GM18517 (cell line): ENCODE results near the gene GSTA3.
"Not testable (repeated sequence)": the region's sequence is repeated elsewhere in the genome, so short reads cannot be mapped to it uniquely, and the experiment has no call there.

Experiments
- ATAC-seq: cut with Tn5 transposase; IDR thresholded peaks from one replicate; pipeline ENCODE4 v1.9.1; 2021; ENCODE audit warnings: mild to moderate bottlenecking, moderate library complexity; ENCODE audit not compliant: unreplicated experiment

Gene GSTA3

DNA sequence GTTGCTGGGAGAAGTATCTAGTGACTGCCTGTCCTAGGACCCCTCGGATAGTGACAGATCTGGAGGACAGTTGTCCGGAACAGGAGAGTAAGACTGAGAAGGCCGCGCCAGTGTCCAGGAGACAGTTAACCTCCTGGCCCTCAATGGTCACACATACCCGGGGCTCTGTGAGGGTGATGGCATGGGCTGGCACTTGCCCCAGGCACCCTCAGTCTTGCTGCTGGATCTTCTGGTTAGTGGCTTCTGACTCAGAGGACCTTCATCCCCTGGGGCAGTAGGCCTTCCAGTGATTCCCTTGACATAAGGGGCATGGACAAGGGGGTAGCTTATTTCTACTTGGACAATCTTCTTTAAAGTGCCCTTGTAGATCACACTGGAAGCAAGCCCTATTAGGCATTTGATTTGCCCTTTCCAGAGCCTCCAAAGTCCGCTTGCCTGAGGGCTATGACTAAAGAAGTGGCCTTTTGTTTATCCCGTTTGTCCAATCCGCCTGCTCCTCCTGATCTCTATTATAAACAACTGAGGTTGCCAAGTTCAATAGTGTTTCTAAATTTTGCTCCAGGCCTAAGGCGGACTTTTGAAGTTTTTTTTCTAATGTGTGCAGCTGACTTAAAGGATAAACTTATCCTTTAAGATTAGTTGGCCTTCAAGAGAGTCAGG is 8.7 kb upstream of the GSTA3 start:
- not testable (repeated sequence) for ATAC-seq

DNA sequence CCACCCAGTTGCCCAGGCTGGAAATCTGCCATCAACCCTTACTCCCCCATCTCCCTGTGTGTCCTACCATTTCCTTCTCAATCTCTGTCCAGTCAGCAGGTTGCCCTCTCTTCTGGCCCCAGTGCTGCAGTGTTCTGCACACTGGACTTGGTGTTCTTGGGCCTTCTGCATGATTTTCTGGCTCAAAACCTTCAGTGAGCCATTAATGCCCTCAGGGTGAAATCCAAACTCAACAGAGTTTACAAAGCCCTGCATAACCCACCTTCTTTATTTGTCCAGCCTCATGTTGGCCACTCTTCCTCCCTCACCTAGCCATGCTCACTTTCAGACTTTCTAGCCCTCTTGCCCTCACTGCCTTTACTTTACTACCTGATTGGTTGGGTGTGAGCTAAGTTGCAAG is 5.0 kb upstream of the GSTA3 start:
- no peak for ATAC-seq

DNA sequence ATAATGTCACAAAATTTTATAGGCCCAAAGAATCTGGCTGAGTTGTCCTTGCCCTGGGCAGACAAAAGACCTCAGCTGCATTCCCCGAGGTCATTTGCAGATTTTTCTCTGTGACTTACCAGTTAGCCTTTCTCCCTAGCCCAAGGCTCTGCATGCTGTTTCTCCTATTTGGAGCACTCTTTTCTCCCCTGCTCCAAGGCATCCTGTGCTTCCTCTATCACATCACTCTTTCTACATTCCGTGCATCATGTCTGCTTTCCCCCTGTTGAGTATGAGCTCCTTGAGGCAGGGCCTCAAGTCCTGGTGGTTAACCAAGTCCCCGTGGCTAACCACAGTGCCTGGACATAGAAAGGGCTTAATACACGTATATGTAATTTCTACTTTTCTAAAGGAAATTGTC is 593 bp upstream of the GSTA3 start:
- ATAC-seq, result no peak

DNA sequence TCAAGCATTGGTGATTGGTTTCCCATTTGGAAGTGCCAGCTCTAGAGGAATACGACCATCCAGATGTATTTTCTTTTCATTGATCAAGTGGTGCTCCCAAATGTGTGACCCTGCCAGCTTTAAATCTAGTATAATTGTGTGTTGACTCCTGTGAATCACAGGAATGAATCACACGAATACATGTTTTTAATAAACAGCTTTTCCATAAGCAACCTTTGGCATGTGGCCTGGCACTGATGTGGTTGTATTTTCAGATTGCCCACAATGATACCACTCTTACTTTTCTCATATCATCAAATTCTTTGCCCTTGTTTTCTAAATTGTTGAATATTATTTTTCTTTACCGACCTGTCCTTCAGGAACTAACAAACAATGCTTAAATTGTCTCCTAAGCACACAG is 367 bp downstream of the GSTA3 start:
- ATAC-seq, result no peak

DNA sequence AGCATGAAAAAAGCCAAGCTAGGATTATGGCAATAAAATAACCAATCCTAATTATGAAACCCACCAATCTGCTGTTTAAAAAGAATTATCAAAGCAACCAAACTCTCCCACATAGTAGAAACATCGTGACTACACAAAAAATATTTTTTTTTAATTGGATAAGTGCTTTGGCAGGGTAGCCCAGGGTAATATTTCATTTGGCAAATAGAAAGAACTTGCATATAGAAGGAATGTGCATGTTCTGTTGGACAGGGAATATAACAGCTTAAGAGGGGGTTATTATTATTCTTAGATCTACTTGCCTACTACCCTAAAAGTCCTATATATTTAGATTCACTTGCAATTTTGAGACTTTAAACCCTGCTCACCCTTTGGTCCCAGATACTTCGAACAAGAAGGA is 972 bp downstream of the GSTA3 start:
- ATAC-seq, result no peak

DNA sequence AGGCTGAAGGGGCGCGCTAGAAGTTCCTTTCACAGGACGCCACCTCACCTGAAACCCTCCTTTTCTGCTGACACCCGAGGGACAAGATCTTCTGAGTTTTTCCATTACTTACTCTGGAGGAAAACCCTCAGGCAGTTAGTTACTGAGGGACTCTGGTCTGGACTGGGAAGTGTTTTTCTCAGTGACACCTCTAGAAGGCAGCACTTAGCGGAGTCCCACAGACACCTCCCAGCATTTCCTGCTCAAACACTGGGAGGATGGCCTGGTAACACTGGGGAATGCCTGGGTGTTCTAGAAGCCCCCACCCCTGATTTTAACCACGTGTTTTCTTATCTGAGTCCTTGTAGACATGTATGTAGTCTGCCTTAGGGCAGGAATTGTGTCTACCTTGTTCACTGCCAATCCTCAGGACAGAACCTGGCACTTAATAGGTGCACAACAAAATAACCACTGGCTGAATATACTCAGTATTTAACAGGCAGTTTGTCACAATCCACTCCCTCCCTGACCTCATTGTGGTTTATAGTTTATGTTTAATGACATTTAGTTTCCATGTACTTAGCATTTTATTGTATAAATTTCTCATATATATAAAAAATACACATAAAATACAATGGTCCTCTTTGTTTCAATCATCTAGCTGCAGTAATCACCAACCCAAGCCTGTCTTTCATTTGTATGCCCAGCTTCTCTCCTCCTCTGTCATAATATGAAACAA is 4.8 kb downstream of the GSTA3 start:
- no peak for ATAC-seq

DNA sequence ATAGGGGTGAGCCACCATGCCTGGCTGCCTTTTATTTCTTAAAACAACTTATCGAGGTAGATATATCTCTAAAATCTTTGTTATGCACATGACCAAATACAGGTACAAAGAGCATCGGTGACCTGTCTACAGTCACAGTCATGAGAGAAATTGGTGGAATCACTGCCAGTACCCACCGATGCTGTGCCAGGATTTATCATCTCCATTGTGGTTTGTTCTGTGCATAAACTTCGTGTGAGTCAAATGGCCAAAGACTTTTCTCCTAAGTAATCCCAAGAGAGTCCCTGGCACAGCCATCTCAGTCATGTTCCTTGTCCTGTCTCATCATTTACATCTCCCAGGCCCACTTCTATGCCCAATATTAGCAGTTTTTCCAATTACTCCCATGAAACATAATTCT is 9.0 kb downstream of the GSTA3 start:
- ATAC-seq, result no peak

DNA sequence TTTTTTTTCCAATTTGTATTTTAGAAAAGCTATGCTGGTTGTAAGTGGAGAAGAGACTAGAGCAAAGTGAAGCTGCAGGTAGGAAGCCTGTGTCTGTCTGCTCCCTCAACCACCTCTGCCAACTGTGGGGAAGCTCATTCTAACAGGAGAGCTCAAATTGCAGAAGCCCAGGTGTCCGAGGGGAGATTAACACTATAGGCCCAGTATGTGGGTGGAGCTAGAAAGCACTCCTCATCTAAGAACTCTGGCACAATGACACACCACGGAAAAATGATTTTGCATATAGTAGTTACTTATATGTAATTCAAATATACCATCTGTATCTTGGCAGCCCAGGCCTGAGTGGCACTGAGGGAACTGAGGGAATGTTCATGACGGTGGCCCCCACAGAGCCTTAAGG is 13.7 kb downstream of the GSTA3 start:
- ATAC-seq, result not testable (repeated sequence)

DNA sequence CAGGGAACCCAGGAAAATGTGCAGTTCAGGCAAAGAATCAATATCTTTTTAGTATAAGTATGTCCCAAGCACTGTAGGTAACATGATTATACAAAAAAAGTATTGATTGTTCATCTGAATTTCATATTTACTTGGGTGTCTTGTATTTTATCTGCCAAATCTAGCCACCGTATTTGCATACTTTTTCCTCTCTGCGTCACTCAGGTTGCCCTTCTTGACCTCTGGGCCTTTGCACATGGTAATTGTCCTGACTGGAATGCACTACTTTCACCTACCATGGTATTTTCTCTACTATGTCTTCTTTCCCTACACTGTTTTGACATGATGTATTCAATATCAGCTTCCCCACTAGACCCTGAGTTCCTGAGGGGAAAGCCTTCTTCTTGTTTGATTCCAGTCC is 15.2 kb downstream of the GSTA3 start:
- ATAC-seq, result no peak

DNA sequence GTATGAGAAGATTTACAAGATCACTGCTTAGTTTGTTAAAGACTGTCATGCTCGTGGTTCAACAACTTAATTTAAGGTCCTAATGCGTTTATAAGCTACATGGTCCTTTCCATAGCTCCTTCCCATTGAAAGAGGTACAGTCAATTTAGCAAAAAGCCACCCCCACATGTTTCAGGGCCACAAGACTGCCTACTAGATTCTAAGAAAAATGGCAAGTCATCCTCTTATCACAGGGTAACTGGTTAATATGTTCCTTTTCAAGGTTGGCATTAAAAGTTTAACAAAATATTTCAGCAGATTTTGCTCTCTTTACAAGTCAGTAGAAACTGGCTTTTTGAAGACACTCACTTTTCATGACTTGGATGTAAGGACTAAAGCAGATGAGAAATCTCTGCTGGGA is 15.7 kb downstream of the GSTA3 start:
- no peak for ATAC-seq

DNA sequence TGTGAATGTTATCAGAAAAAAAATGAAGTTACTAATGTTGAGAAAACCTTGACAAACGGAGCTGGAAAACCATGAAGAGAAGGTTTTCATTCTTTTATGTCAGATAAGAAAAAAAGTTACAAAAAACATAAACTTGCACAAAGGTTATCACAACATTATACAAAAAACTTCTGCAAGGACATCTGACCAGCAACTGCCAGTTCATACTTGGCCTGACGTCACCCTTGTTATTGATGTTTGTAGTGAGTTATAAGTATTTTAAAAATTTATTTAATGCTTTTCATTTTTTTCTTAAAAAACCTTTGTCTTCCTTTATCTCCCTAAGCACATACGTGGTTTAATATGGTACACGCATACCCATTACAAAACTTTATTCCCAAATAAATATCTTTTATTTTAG is 16.3 kb downstream of the GSTA3 start:
- no peak for ATAC-seq

DNA sequence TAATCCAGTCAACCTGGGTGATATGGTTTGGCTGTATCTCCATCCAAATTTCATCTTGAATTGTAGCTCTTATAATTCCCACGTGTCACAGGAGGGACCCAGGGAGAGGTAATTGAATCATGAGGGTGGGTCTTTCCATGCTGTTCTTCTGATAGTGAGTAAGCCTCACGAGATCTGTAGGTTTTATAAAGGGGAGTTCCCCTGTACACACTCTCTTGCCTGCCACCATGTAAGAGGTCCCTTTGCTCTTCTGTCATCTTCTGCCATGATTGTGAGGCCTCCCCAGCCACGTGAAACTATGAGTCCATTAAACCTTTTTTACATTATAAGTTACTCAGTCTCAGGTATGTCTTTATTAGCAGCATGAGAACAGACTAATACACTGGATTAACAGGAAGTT is 19.5 kb downstream of the GSTA3 start:
- ATAC-seq, result no peak

DNA sequence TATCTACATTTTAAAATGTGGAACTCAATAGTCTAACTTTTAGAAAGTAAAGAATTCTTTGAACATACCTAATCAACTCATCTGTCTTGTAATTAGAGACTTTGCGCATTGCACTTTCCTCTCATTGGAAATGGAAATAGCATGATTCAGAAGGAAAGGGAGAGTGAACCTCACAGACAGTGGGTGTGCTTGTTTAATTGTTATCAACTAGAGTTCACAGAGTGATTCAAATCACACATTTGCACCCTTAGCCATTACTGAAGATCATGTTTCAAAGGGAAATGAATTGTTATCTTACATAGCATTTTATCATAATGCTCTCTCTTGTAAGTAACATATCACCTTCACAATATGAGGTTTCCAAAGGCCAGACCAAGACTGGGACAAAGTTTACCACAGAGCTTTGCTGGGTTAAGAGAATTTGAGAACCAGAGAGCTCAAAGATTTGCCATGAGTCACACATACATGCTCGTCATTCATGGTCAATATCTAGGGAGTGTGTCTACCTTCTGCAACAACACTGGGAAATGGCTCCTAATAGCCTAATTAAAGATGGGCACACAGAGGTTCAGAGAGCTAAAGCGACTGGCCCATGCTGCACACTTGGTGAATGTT is 21.5 kb downstream of the GSTA3 start:
- ATAC-seq, result no peak

DNA sequence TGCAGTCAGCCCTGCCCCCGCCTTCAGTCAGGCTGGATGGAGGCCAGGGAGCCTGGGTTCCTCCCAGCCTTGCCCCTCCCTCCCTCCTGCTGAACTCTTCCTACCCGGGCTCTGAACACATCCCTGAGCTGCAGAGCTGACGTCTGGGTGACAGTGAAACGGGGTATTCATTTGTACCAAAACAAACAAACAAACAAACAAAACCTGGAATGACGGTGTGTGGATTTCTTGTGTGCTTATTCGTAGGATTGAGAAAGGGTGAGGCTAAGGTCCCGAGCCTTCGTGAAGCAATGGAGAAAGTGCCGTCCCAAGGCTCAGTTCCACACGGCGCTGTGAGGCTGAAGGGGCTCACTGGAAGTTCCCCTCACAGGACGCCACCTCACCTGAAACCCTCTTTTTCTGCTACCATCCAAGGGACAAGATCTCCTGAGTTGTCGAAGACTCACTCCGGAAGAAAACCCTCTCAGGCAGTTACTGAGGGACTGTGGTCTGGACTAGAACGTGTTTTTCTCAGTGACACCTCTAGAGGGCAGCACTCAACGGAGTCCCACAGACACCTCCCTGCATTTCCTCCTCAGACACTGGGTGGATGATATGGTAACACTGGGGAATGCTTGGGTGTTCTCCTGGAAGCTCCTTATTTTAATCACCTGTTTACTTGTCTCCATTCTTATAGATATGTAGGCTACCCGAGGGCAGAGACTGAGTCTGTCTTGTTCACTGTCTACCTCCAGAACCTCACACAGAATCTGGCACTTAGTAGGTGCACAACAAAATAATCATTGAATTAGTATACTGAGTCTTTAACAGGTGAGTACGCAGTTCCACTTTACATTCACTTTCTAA is 27.3 kb downstream of the GSTA3 start:
- peak; percentile 98 for ATAC-seq

DNA sequence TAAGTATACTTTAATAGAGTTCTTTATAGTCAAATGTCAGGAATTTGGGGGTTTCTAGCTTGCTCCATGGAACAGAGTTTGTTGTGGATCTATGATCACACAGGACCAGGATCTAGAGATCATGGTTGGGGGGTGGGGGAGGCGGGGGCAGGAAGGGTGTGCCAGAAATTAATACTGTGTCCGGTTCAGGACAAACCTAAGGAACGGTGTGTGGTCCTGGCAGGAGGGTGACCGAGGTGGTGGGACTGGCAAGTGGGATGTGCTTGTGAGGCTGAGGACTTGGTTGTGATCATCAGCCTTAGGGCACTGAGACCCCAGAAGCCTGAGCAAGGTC is 27.9 kb downstream of the GSTA3 start:
- ATAC-seq, result no peak

DNA sequence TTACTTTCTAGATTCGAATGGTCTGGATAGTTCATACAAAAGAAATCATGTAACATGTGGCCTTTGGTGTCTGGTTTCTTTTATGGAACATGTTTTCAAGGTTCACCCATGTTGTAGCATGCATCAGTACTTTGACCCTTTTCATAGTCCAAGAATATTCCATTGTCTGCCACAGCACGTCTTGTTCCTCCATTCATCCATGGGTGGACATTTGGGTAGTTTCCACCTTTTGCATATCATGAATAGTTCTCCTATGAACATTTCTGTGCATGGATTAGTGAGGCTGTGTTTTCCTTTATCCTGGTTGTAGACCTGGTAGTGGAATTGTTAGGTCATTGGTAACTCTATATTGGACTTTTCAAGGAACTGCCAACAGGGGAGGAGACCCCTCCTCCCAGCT is 31.7 kb downstream of the GSTA3 start:
- no peak for ATAC-seq

DNA sequence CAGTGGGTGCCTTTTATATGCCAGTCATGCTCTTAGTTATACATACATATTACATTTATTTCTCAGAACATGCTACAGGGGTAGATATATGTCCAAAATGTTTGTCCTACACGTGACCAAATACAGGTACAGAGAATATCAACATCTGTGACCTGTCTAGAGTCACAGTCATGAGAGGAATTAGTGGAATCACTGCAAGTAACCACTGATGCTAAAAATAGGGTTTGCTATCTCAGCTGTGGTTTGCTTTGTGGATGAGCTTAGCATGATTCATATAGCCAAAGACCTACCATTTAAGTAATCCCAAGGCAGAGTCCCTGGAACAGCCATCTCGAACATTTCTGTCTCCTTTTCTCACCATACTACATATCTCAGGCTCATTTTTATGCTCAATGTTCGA is 32.3 kb downstream of the GSTA3 start:
- no peak for ATAC-seq

DNA sequence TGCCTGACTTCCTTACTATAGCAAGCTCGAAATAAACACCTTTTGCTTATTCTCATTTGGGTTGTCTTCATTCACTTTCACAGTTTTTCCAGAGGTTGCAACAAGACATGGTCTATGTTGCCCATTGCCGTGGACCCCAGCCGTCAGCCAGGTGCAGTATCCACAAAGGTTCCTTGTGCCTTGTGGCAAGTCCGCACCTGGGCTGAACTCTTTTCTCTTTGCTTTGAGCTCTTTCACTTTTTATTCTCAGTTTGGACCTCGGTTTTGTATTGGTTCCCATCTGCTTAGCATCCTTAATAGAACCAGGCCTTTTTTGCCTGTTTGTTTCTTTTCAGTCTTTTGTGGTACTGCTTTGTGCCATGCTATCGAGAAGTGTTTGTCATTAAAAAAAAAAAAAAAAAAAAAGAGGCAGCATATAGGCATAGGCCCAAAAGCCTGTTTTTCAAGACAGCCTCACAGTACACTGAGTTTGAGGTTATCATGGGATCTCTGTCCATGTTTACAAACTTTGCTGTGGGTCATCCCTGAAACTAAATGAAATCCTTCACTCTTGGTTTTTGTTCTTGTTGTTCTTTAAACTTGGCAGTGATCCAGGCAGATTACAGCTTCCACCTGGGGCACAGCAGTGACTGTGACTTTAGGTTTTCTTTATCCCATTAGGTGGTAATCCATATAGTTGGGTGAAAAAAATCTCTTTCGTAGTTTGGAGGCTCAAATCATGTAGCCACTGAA is 33.3 kb downstream of the GSTA3 start:
- no peak for ATAC-seq

DNA sequence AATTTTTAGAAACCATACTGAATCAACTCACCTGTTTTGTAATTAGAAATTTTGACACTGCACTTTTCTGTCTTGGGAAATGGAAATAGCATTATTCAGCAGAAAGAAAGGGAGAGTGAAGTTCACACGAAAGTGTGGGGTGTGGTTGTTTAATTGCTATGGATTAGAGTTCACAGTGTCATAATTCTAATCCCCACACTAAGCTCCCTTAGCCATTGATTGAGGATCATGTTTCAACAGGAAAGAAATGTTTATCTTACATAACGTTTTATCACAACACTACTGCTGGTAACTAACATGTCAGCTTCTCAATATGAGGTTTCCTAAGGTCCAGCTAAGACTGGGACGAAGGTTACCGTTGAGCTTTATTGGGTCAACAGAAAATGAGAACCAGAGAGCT is 37.5 kb downstream of the GSTA3 start:
- ATAC-seq, result no peak

DNA sequence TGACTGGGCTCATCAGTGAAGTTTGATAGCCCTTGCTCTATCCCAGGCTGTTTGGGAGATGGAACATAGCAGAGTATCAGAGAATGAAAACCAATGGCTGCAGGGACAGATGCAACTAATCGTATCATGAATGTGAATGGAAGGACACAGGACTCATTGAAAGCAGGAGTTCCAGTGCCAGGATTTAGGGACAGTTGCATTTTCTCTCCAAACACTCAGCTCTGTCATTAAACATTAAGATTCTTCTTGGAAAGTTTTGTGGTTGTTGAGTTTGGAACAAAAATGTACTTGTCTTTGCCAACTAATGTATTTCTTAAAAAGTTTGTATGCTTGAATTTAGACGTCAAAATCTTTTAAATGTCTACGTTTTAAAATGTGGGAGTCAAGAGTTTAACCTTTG is 37.9 kb downstream of the GSTA3 start:
- ATAC-seq, result no peak
